ENCODE measurements around the gene HSDL2. TPM values are rescaled to one million over a fixed set of nuclear protein-coding genes. Genes with fewer than 3 reads are reported as not detected.
"Not testable (repeated sequence)": the region's sequence is repeated elsewhere in the genome, so short reads cannot be mapped to it uniquely, and the experiment has no call there.

HSDL2 gene
- total and polyA plus RNA-seq, 11 donors, result 54.0 to 241 (median 147) TPM

GRCh38 chr9:112369817-112370216, 10.1 kb upstream of the HSDL2 start:
- Histone ChIP-seq H3K27ac (no peak overlapping the region), H3K4me1 (no peaks in the 10 kb centered on the region), H3K27me3 (no peaks in the 10 kb centered on the region), H3K36me3 (no peaks in the 10 kb centered on the region), H3K4me3 (no peak overlapping the region), H3K9me3 (peaks cover 0 to 26% (median 0%) of the 10 kb centered on the region in 12 donors)
- 92 to 96% (median 95%) methylated on average over 1 of the region's 1 CpG for WGBS, 4 donors
- ATAC-seq (no peak), DNase-seq (no peak)
- TF ChIP-seq, protein P1, sequence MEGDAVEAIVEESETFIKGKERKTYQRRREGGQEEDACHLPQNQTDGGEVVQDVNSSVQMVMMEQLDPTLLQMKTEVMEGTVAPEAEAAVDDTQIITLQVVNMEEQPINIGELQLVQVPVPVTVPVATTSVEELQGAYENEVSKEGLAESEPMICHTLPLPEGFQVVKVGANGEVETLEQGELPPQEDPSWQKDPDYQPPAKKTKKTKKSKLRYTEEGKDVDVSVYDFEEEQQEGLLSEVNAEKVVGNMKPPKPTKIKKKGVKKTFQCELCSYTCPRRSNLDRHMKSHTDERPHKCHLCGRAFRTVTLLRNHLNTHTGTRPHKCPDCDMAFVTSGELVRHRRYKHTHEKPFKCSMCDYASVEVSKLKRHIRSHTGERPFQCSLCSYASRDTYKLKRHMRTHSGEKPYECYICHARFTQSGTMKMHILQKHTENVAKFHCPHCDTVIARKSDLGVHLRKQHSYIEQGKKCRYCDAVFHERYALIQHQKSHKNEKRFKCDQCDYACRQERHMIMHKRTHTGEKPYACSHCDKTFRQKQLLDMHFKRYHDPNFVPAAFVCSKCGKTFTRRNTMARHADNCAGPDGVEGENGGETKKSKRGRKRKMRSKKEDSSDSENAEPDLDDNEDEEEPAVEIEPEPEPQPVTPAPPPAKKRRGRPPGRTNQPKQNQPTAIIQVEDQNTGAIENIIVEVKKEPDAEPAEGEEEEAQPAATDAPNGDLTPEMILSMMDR (IDR thresholded peaks at IDR 0.05), result no peak
- TF ChIP-seq POLR2A (IDR thresholded peaks at IDR 0.05), result no peak
- intact Hi-C loops (cut with DNase I), result loop anchor here in 6 of 10 donors (10.0 kb wide), 3 partner anchors 475 to 615 kb away; partner anchors contain the start of gene UGCG (in 2 of the 6)

GRCh38 chr9:112371060-112371459, 8.8 kb upstream of the HSDL2 start:
- ATAC-seq (no peak), DNase-seq (no peak)
- no peak overlapping the region for H3K27ac ChIP-seq
- no peak overlapping the region for H3K4me3 ChIP-seq
- H3K27me3 ChIP-seq, result no peaks in the 10 kb centered on the region
- H3K9me3 ChIP-seq, result peaks cover 0 to 26% (median 0%) of the 10 kb centered on the region in 12 donors
- intact Hi-C loops (cut with DNase I), result loop anchor here in 1 of 10 donors (10.0 kb wide), 1 partner anchor 476 kb away; the partner anchor contains the start of gene UGCG
- H3K4me1 ChIP-seq, result no peaks in the 10 kb centered on the region
- WGBS, 4 donors, result 0 to 100% (median 95%) methylated on average over 1 of the region's 1 CpG
- H3K36me3 ChIP-seq, result no peaks in the 10 kb centered on the region
- no peak for TF ChIP-seq POLR2A (IDR thresholded peaks at IDR 0.05)
- TF ChIP-seq, protein P1 (IDR thresholded peaks at IDR 0.05), result no peak

DNA sequence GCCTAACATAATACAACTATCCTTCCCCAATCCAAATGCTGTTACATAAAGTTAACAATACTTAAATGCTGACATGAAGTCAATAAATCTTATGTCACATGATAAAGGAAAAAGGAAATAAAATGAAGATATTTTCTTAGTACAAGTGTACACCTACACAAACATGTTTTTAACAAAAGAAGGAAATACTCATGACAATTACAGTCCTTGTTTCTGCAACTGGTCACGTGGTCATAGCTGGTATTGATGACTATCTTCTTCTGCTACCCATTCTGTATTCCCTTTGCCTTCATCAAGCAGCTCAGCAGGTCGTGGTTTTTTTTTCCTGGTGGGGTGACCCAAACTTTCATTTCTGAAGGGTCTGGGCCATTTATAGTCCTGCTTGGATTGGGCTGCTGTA, 6.2 kb upstream of the HSDL2 start:
- not testable (repeated sequence) for H3K36me3 ChIP-seq, H3K27me3 ChIP-seq, H3K4me3 ChIP-seq, DNase-seq, ATAC-seq, H3K27ac ChIP-seq
- intact Hi-C loops (cut with DNase I), result loop anchor here in 1 of 10 donors (10.0 kb wide), 1 partner anchor 479 kb away; the partner anchor contains the start of gene UGCG
- peaks cover 0 to 13% (median 0%) of the 10 kb centered on the region in 12 donors for H3K9me3 ChIP-seq
- 83 to 87% (median 84%) methylated on average over 2 of the region's 2 CpGs for WGBS, 4 donors
- H3K4me1 ChIP-seq, result peaks cover 0 to 24% (median 16%) of the 10 kb centered on the region in 12 donors

GRCh38 chr9:112374232-112374631, 5.7 kb upstream of the HSDL2 start:
- H3K27me3 ChIP-seq, DNase-seq: not testable (repeated sequence)
- intact Hi-C loops (cut with DNase I), result loop anchor here in 1 of 10 donors (10.0 kb wide), 1 partner anchor 479 kb away; the partner anchor contains the start of gene UGCG

DNA sequence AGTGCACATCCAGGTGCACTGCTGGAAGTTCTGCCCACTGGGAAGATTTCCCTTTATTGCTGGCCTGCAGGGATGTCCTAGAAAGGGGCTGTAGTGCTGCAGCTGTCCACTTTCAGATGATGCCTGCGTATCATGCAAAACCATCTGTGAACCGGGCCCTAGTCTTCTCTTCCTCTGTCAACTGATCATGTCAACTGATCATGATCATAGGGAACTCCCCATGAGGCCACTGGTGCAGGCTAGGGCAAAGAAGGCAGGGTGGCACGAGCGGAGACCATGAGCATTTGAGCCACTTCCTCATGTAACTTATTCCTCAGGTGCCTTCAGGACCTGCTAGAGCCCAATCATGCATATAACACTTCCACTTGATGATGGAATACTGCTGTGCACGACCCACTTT, 4.5 kb upstream of the HSDL2 start:
- intact Hi-C loops (cut with DNase I), result loop anchor here in 1 of 10 donors (10.0 kb wide), 1 partner anchor 481 kb away; the partner anchor contains the start of gene UGCG
- H3K4me3 ChIP-seq, result no peak overlapping the region
- peaks cover 0 to 6% (median 0%) of the 10 kb centered on the region in 12 donors for H3K9me3 ChIP-seq
- H3K4me1 ChIP-seq, result peaks cover 0 to 27% (median 17%) of the 10 kb centered on the region in 12 donors
- H3K27ac ChIP-seq, result no peak overlapping the region
- whole genome bisulfite sequencing, 4 donors, result 85 to 98% (median 93%) methylated on average over 4 to 5 of the region's 5 CpGs
- no peak for ATAC-seq
- TF ChIP-seq, protein P1 (IDR thresholded peaks at IDR 0.05), result no peak
- TF ChIP-seq POLR2A (IDR thresholded peaks at IDR 0.05), result no peak
- no peaks in the 10 kb centered on the region for H3K27me3 ChIP-seq
- no peaks in the 10 kb centered on the region for H3K36me3 ChIP-seq
- DNase-seq, result no peak

More at GRCh38 chr9:112374232-112374631, 5.7 kb upstream of the HSDL2 start:
- ATAC-seq, H3K27ac ChIP-seq, H3K4me3 ChIP-seq, H3K36me3 ChIP-seq: not testable (repeated sequence)
- H3K4me1 ChIP-seq, result peaks cover 0 to 27% (median 17%) of the 10 kb centered on the region in 12 donors
- peaks cover 0 to 13% (median 0%) of the 10 kb centered on the region in 12 donors for H3K9me3 ChIP-seq
- 89 to 100% (median 97%) methylated on average over 2 of the region's 2 CpGs for WGBS, 4 donors

Measured in heart left ventricle (tissue), 16 donors.